Cardiac fibroblast (primary cell): ENCODE data around the gene LYRM4.

Experiments
- DNase-seq, 2 donors: peaks; one replicate each; pipeline versions ENCODE4 v3.0.0 to v3.0.0-alpha.2; 2010; ENCODE audit warnings: low read depth in 2 of 2
- H3K4me3 ChIP-seq, 2 donors: replicated peaks in 1 of 2; 1 replicate in 1 of 2; 2 replicates in 1 of 2; pipeline ENCODE4 v1.5.1; 2011; ENCODE audit warnings: low read depth in 2 of 2, low read length in 2 of 2, mild to moderate bottlenecking in 2 of 2, moderate library complexity in 1 of 2
- CTCF ChIP-seq: IDR thresholded peaks from one replicate; pipeline ENCODE4 v1.5.1; 2011; ENCODE audit warnings: low read depth, mild to moderate bottlenecking, low read length, inconsistent platforms

LYRM4 gene

GRCh38 chr6:5237805-5238204 lies 22.9 kb downstream of the LYRM4 start:
- no peak for TF ChIP-seq CTCF
- no peak overlapping the region for H3K4me3 ChIP-seq
- no peak for DNase-seq

- H3K4me3 ChIP-seq, result no peak overlapping the region
- no peak for DNase-seq
Observed at GRCh38 chr6:5235830-5236229, 24.9 kb downstream of the LYRM4 start.

GRCh38 chr6:5234874-5235273 lies 25.9 kb downstream of the LYRM4 start:
- TF ChIP-seq CTCF, result no peak

More at GRCh38 chr6:5235830-5236229, 24.9 kb downstream of the LYRM4 start:
- TF ChIP-seq CTCF, result no peak

GRCh38 chr6:5231289-5231688 lies 29.5 kb downstream of the LYRM4 start:
- H3K4me3 ChIP-seq, result no peak overlapping the region
- no peak for DNase-seq
- TF ChIP-seq CTCF, result no peak

More at GRCh38 chr6:5234874-5235273, 25.9 kb downstream of the LYRM4 start:
- no peak overlapping the region for H3K4me3 ChIP-seq
- DNase-seq, result no peak

- DNase-seq, result no peak
- TF ChIP-seq CTCF, result no peak
Observed at GRCh38 chr6:5230081-5230480, 30.7 kb downstream of the LYRM4 start.

GRCh38 chr6:5229356-5229755 lies 31.4 kb downstream of the LYRM4 start:
- DNase-seq, result no peak
- TF ChIP-seq CTCF, result no peak
- H3K4me3 ChIP-seq, result no peak overlapping the region

More at GRCh38 chr6:5230081-5230480, 30.7 kb downstream of the LYRM4 start:
- H3K4me3 ChIP-seq, result no peak overlapping the region

GRCh38 chr6:5223309-5223708 lies 37.4 kb downstream of the LYRM4 start:
- DNase-seq, result no peak
- H3K4me3 ChIP-seq, result no peak overlapping the region
- no peak for TF ChIP-seq CTCF
